ENCODE results near the gene TSEN15.
A peak's percentile ranks its signal among the peaks of the same experiment; 100 is the strongest.

The TSEN15 gene

DNA sequence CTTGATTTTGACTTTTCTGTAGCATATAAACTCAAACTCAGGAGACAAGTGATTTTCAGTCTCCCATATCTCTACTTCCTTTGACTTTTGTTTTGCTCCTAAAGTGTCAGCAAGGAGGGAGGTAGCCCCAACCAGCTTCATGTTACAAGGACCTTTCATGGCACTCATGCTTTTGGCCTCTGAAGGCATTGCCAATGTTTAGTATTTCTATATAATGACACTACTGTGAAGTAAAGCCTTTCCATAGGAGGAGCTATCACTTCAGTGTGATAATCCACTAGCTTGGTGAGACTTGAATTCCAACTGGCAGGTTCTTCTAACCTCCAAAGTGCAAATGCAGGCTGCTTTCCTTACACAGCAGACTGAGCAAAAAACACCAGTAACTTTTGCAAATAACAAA, 28.4 kb upstream of the TSEN15 start:
- Mint-ChIP-seq H3K36me3 (ENCODE audit: low read depth) (no peaks in the 10 kb centered on the region), H3K4me1 (peaks cover 89% of the 10 kb centered on the region), H3K9me3 (no peaks in the 10 kb centered on the region), H3K27ac (peak overlapping the region; percentile 86 to 89 (median 87)), H3K4me3 (peak overlapping the region in 1 of 3 experiments; percentile 33), H3K27me3 (ENCODE audit: low read depth) (peaks cover 3% of the 10 kb centered on the region)
- TF ChIP-seq, protein P1, sequence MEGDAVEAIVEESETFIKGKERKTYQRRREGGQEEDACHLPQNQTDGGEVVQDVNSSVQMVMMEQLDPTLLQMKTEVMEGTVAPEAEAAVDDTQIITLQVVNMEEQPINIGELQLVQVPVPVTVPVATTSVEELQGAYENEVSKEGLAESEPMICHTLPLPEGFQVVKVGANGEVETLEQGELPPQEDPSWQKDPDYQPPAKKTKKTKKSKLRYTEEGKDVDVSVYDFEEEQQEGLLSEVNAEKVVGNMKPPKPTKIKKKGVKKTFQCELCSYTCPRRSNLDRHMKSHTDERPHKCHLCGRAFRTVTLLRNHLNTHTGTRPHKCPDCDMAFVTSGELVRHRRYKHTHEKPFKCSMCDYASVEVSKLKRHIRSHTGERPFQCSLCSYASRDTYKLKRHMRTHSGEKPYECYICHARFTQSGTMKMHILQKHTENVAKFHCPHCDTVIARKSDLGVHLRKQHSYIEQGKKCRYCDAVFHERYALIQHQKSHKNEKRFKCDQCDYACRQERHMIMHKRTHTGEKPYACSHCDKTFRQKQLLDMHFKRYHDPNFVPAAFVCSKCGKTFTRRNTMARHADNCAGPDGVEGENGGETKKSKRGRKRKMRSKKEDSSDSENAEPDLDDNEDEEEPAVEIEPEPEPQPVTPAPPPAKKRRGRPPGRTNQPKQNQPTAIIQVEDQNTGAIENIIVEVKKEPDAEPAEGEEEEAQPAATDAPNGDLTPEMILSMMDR (IDR thresholded peaks at IDR 0.05; ENCODE audit: unreplicated experiment in 3 of 3) = no peak

DNA sequence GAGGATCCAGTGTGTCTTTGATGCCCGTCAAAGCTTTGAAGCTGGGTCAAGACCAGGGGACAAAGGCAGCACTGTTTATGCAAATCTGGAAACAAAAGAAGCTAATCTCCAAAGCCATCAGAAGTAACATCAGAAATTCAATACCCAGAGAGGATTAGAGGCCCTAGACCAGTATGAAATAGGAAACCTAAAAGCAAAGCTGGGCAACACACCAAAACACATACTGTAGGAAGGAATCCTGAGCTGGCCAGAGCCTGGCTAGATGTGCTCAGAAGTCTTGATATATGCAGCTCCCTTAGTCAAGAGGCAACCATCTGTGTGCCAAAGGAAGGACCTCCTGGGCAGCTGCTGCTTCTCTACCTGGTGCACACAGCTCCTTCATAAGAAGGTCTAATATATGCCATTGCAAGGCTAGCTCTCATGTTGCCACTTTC, 26.3 kb upstream of the TSEN15 start:
- Mint-ChIP-seq H3K4me3 (peak overlapping the region in 1 of 3 experiments; percentile 55), H3K36me3 (ENCODE audit: low read depth) (no peaks in the 10 kb centered on the region), H3K4me1 (peaks cover 90% of the 10 kb centered on the region), H3K27me3 (ENCODE audit: low read depth) (peaks cover 3% of the 10 kb centered on the region), H3K27ac (peak overlapping the region; percentile 64 to 95 (median 94)), H3K9me3 (no peaks in the 10 kb centered on the region)
- TF ChIP-seq, protein P1 (IDR thresholded peaks at IDR 0.05; ENCODE audit: unreplicated experiment in 3 of 3) = no peak

DNA sequence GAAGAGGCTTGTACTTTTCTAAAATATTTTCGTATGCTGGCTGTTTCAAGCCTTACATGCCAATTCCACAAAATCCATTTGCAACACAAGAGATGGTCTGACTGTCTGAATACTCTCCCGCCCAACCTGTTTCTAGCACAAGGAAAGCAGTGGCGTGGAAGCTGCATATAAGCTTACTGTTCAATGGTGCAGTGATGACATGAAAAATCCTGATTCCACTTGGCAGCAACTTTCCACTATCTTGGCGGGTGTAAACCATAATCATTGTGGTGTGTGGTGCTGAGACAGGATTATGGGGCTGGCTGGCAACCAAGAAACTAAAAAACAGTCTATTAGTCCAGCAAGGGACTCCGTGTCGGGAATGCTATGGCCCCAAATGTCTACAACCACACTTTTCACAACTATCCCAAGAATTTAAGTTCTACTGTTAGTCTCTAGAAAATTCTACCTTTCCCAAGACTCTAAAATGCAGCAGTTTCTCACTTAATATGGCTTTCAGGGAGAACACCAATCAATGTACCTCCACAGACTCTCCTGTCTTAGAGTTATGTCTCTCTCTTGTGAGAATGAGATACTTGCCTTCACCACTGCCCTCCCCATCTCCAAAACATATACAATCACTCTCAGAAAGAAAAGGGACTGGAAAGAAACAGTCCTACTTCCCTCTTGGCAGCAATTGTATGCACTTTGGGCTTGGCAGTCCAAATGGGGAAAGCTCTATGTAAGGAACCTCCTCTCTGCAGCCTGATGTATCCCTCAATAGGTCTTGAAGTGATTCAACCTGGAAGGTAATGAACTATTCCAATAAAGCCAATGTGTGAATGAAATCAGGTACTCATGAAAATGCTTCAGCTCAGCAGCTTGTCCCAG, 23.5 kb upstream of the TSEN15 start:
- Mint-ChIP-seq H3K36me3 (ENCODE audit: low read depth) (no peaks in the 10 kb centered on the region), H3K27ac (peak overlapping the region; percentile 42 to 73 (median 70)), H3K4me1 (peaks cover 90% of the 10 kb centered on the region), H3K27me3 (ENCODE audit: low read depth) (peaks cover 8% of the 10 kb centered on the region), H3K9me3 (no peaks in the 10 kb centered on the region), H3K4me3 (no peak overlapping the region)
- TF ChIP-seq, protein P1 (IDR thresholded peaks at IDR 0.05; ENCODE audit: unreplicated experiment in 3 of 3) = no peak

DNA sequence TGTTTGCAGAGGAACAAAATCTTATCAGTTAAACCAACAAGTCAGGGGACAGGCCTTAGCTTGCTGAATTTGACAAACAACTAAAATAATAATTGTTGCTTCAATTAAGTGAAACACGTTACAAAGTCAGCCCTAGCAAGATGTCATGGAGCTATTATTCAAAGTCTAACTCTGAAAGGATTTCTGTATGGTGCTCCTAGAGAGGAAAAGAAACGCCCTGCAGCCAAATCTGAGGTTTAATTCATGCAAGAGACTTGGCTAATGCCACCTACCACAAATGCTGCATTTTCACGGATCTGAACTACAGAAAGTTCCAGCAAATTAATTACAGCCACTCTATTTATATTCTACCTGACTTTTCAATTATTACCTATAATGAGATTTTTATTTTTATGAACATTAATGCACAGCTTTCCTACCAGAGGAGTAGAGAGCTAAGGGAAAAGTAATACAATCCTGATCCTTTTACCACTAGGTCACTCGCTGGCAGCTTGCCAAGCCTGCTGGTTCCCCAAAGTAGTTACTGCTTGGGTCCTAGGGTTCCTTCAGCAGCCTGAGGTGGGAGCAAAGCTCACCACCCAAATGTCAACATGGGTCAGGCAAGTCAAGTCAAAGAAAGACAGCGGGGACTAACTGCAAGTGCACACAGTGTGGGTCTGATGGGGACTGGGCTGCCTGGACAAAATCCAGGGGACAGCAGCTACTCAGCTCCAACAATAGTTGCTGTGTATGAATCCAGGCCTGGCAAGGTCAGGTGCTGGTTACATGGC, 22.5 kb upstream of the TSEN15 start:
- Mint-ChIP-seq H3K9me3 (no peaks in the 10 kb centered on the region), H3K4me1 (peaks cover 89% of the 10 kb centered on the region), H3K36me3 (ENCODE audit: low read depth) (no peaks in the 10 kb centered on the region), H3K27ac (peak overlapping the region; percentile 42 to 73 (median 70)), H3K4me3 (no peak overlapping the region), H3K27me3 (ENCODE audit: low read depth) (peaks cover 8% of the 10 kb centered on the region)
- TF ChIP-seq, protein P1 (IDR thresholded peaks at IDR 0.05; ENCODE audit: unreplicated experiment in 3 of 3) = no peak

DNA sequence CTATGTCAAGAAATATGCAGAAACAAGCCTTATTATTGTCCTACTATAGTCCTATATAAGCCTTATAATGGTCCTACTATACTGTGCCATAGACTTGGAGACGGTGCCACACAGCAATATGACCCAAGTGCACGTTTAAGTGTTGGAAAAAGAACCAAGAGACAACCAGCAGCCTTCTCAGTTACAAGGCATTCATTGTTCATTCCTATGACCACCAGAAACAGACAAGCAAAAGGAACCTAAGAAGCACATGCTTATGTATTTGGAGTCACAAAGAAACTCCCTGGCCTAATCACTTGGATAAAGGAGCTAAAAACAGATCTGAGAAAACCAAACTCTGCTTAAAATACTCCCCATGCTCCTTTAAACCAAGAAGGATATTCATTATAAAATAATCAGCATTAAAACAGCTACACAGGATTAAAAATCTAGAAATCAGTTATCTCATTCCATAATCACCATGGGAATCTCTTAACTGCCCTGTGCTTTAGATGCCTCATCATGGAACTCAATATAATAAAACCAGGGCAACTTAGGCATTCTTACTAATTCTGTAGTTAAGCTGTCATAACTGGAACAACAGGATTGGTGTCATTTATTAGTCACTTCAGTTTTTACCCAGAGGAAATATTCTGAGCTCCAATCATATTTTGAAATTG, 21.0 kb upstream of the TSEN15 start:
- H3K36me3 Mint-ChIP-seq (ENCODE audit: low read depth) = no peaks in the 10 kb centered on the region
- peaks cover 10% of the 10 kb centered on the region for H3K27me3 Mint-ChIP-seq (ENCODE audit: low read depth)
- TF ChIP-seq, protein P1 (IDR thresholded peaks at IDR 0.05; ENCODE audit: unreplicated experiment in 3 of 3) = no peak
- H3K4me3 Mint-ChIP-seq = no peak overlapping the region
- H3K9me3 Mint-ChIP-seq = no peaks in the 10 kb centered on the region
- H3K4me1 Mint-ChIP-seq = peaks cover 83% of the 10 kb centered on the region
- peak overlapping the region in 1 of 3 experiments; percentile 31 for H3K27ac Mint-ChIP-seq

Data from nephron (organoid).